ENCODE measurements around the gene PGPEP1.
A peak's percentile ranks its signal among the peaks of the same experiment; 100 is the strongest.
"Not testable (repeated sequence)": the region's sequence is repeated elsewhere in the genome, so short reads cannot be mapped to it uniquely, and the experiment has no call there.

PGPEP1 gene

GRCh38 chr19:18317961-18318800 lies 22.2 kb upstream of the PGPEP1 start:
- Mint-ChIP-seq H3K9me3 (ENCODE audit: low read depth) (no peaks in the 10 kb centered on the region), H3K4me1 (ENCODE audit: low read depth) (peaks cover 54% of the 10 kb centered on the region), H3K4me3 (peak overlapping the region; percentile 81), H3K27me3 (no peaks in the 10 kb centered on the region), H3K36me3 (peaks cover 2% of the 10 kb centered on the region), H3K27ac (peak overlapping the region; percentile 96)

GRCh38 chr19:18319591-18320135 lies 20.7 kb upstream of the PGPEP1 start:
- no peaks in the 10 kb centered on the region for H3K9me3 Mint-ChIP-seq (ENCODE audit: low read depth)
- H3K4me3 Mint-ChIP-seq, result peak overlapping the region; percentile 89
- H3K36me3 Mint-ChIP-seq, result peaks cover 2% of the 10 kb centered on the region
- no peaks in the 10 kb centered on the region for H3K27me3 Mint-ChIP-seq
- peaks cover 60% of the 10 kb centered on the region for H3K4me1 Mint-ChIP-seq (ENCODE audit: low read depth)
- H3K27ac Mint-ChIP-seq, result peak overlapping the region; percentile 96

GRCh38 chr19:18320865-18321733 lies 19.3 kb upstream of the PGPEP1 start:
- peaks cover 55% of the 10 kb centered on the region for H3K4me1 Mint-ChIP-seq (ENCODE audit: low read depth)
- no peaks in the 10 kb centered on the region for H3K27me3 Mint-ChIP-seq
- H3K27ac Mint-ChIP-seq, result peak overlapping the region; percentile 89
- no peaks in the 10 kb centered on the region for H3K9me3 Mint-ChIP-seq (ENCODE audit: low read depth)
- H3K4me3 Mint-ChIP-seq, result peak overlapping the region; percentile 89
- H3K36me3 Mint-ChIP-seq, result peaks cover 2% of the 10 kb centered on the region

- peak overlapping the region; percentile 89 for H3K27ac Mint-ChIP-seq
- H3K36me3 Mint-ChIP-seq, result peaks cover 2% of the 10 kb centered on the region
- H3K27me3 Mint-ChIP-seq, result no peaks in the 10 kb centered on the region
- peak overlapping the region; percentile 89 for H3K4me3 Mint-ChIP-seq
- H3K4me1 Mint-ChIP-seq (ENCODE audit: low read depth), result peaks cover 55% of the 10 kb centered on the region
- no peaks in the 10 kb centered on the region for H3K9me3 Mint-ChIP-seq (ENCODE audit: low read depth)
Observed at GRCh38 chr19:18321734-18322102, 18.7 kb upstream of the PGPEP1 start.

- Mint-ChIP-seq H3K36me3 (peaks cover 2% of the 10 kb centered on the region), H3K27me3 (no peaks in the 10 kb centered on the region), H3K4me3 (peak overlapping the region; percentile 89), H3K27ac (peak overlapping the region; percentile 89), H3K9me3 (ENCODE audit: low read depth) (no peaks in the 10 kb centered on the region), H3K4me1 (ENCODE audit: low read depth) (peaks cover 55% of the 10 kb centered on the region)
Observed at GRCh38 chr19:18322318-18322758, 18.1 kb upstream of the PGPEP1 start.

- Mint-ChIP-seq H3K36me3 (peaks cover 2% of the 10 kb centered on the region), H3K4me1 (ENCODE audit: low read depth) (peaks cover 50% of the 10 kb centered on the region), H3K27ac (peak within 1 kb of the TSS; percentile 96), H3K27me3 (no peaks in the 10 kb centered on the region), H3K4me3 (peak within 1 kb of the TSS; percentile 89), H3K9me3 (ENCODE audit: low read depth) (no peaks in the 10 kb centered on the region)
Observed at GRCh38 chr19:18322759-18323460, 17.5 kb upstream of the PGPEP1 start, which contains the start of gene LSM4. Gene LSM4, minus strand, starts transcription at chr19:18323076. Its CDS starts 56 bp downstream, at chr19:18323020.

- not testable (repeated sequence) for H3K4me3 Mint-ChIP-seq; H3K9me3 Mint-ChIP-seq (ENCODE audit: low read depth)
- peaks cover 47% of the 10 kb centered on the region for H3K4me1 Mint-ChIP-seq (ENCODE audit: low read depth)
Observed at GRCh38 chr19:18324373-18324731, 16.0 kb upstream of the PGPEP1 start.

GRCh38 chr19:18326772-18327171 lies 13.6 kb upstream of the PGPEP1 start:
- H3K36me3 Mint-ChIP-seq, result no peaks in the 10 kb centered on the region
- H3K9me3 Mint-ChIP-seq (ENCODE audit: low read depth), result no peaks in the 10 kb centered on the region
- no peaks in the 10 kb centered on the region for H3K27me3 Mint-ChIP-seq
- H3K27ac Mint-ChIP-seq, result no peak overlapping the region
- H3K4me3 Mint-ChIP-seq, result no peak overlapping the region
- H3K4me1 Mint-ChIP-seq (ENCODE audit: low read depth), result peaks cover 28% of the 10 kb centered on the region

More at GRCh38 chr19:18324373-18324731, 16.0 kb upstream of the PGPEP1 start:
- not testable (repeated sequence) for H3K36me3 Mint-ChIP-seq, H3K27me3 Mint-ChIP-seq
- H3K27ac Mint-ChIP-seq, result peak overlapping the region; percentile 96

GRCh38 chr19:18328340-18329034 lies 11.9 kb upstream of the PGPEP1 start:
- Mint-ChIP-seq H3K9me3 (ENCODE audit: low read depth) (no peaks in the 10 kb centered on the region), H3K36me3 (no peaks in the 10 kb centered on the region), H3K27ac (peak overlapping the region; percentile 25), H3K4me3 (peak overlapping the region; percentile 77), H3K27me3 (no peaks in the 10 kb centered on the region), H3K4me1 (ENCODE audit: low read depth) (peaks cover 18% of the 10 kb centered on the region)

- Mint-ChIP-seq H3K9me3 (ENCODE audit: low read depth) (no peaks in the 10 kb centered on the region), H3K4me3 (peak overlapping the region; percentile 77), H3K4me1 (ENCODE audit: low read depth) (peaks cover 12% of the 10 kb centered on the region), H3K27me3 (no peaks in the 10 kb centered on the region), H3K27ac (no peak overlapping the region), H3K36me3 (no peaks in the 10 kb centered on the region)
Observed at GRCh38 chr19:18329035-18329376, 11.4 kb upstream of the PGPEP1 start.

- Mint-ChIP-seq H3K27ac (no peak overlapping the region), H3K9me3 (ENCODE audit: low read depth) (no peaks in the 10 kb centered on the region), H3K27me3 (no peaks in the 10 kb centered on the region), H3K36me3 (no peaks in the 10 kb centered on the region), H3K4me1 (ENCODE audit: low read depth) (peaks cover 11% of the 10 kb centered on the region), H3K4me3 (no peak overlapping the region)
Observed at GRCh38 chr19:18330868-18331267, 9.5 kb upstream of the PGPEP1 start.

GRCh38 chr19:18332917-18333530 lies 7.4 kb upstream of the PGPEP1 start:
- Mint-ChIP-seq H3K4me1 (ENCODE audit: low read depth) (peaks cover 11% of the 10 kb centered on the region), H3K36me3 (no peaks in the 10 kb centered on the region), H3K27me3 (no peaks in the 10 kb centered on the region), H3K9me3 (ENCODE audit: low read depth) (no peaks in the 10 kb centered on the region), H3K27ac (no peak overlapping the region), H3K4me3 (no peak overlapping the region)

GRCh38 chr19:18333680-18334079 lies 6.7 kb upstream of the PGPEP1 start:
- Mint-ChIP-seq H3K4me1 (ENCODE audit: low read depth) (peaks cover 7% of the 10 kb centered on the region), H3K27ac (no peak overlapping the region), H3K27me3 (no peaks in the 10 kb centered on the region), H3K9me3 (ENCODE audit: low read depth) (no peaks in the 10 kb centered on the region), H3K4me3 (no peak overlapping the region), H3K36me3 (no peaks in the 10 kb centered on the region)

GRCh38 chr19:18336121-18336520 lies 4.3 kb upstream of the PGPEP1 start:
- Mint-ChIP-seq H3K27ac (no peak overlapping the region), H3K4me3 (no peak overlapping the region), H3K27me3 (no peaks in the 10 kb centered on the region), H3K4me1 (ENCODE audit: low read depth) (peaks cover 4% of the 10 kb centered on the region), H3K9me3 (ENCODE audit: low read depth) (no peaks in the 10 kb centered on the region), H3K36me3 (no peaks in the 10 kb centered on the region)

Data from activated naive CD8-positive, alpha-beta T cell (primary cell).